ENCODE measurements around the gene TUBG1.
"Not testable (repeated sequence)": the region's sequence is repeated elsewhere in the genome, so short reads cannot be mapped to it uniquely, and the experiment has no call there.

The TUBG1 gene

GRCh38 chr17:42613699-42614295 is 4.3 kb downstream of the TUBG1 start:
- H3K27me3 ChIP-seq (ENCODE audit: insufficient read depth, poor library complexity, severe bottlenecking) = no peaks in the 10 kb centered on the region
- H3K27ac ChIP-seq (ENCODE audit: poor library complexity, severe bottlenecking) = no peak overlapping the region
- no peak overlapping the region for H3K4me3 ChIP-seq (ENCODE audit: severe bottlenecking)
- peaks cover 6% of the 10 kb centered on the region for H3K4me1 ChIP-seq (ENCODE audit: insufficient read depth, poor library complexity, severe bottlenecking)
- peaks cover 47% of the 10 kb centered on the region for H3K36me3 ChIP-seq (ENCODE audit: low read depth)
- no peaks in the 10 kb centered on the region for H3K9me3 ChIP-seq (ENCODE audit: severe bottlenecking)
- TF ChIP-seq CTCF (IDR thresholded peaks at IDR 0.05; ENCODE audit: poor library complexity, severe bottlenecking) = no peak
- no peak for ATAC-seq (ENCODE audit: low read depth)
- no peak for DNase-seq (ENCODE audit: low spot score)

- peak; percentile 26 for ATAC-seq (ENCODE audit: low read depth)
- peaks cover 21% of the 10 kb centered on the region for H3K36me3 ChIP-seq (ENCODE audit: low read depth)
- no peak for DNase-seq (ENCODE audit: low spot score)
- no peaks in the 10 kb centered on the region for H3K9me3 ChIP-seq (ENCODE audit: severe bottlenecking)
- H3K4me1 ChIP-seq (ENCODE audit: insufficient read depth, poor library complexity, severe bottlenecking) = peaks cover 7% of the 10 kb centered on the region
- no peak overlapping the region for H3K4me3 ChIP-seq (ENCODE audit: severe bottlenecking)
- H3K27ac ChIP-seq (ENCODE audit: poor library complexity, severe bottlenecking) = peak overlapping the region; percentile 28
- H3K27me3 ChIP-seq (ENCODE audit: insufficient read depth, poor library complexity, severe bottlenecking) = no peaks in the 10 kb centered on the region
- no peak for TF ChIP-seq CTCF (IDR thresholded peaks at IDR 0.05; ENCODE audit: poor library complexity, severe bottlenecking)
Observed at GRCh38 chr17:42617956-42618431, 8.5 kb downstream of the TUBG1 start.

- peak overlapping the region; percentile 28 for H3K27ac ChIP-seq (ENCODE audit: poor library complexity, severe bottlenecking)
- DNase-seq (ENCODE audit: low spot score) = no peak
Observed at GRCh38 chr17:42618442-42619150, 9.1 kb downstream of the TUBG1 start.

GRCh38 chr17:42621987-42622386 is 12.5 kb downstream of the TUBG1 start:
- not testable (repeated sequence) for DNase-seq (ENCODE audit: low spot score); ATAC-seq (ENCODE audit: low read depth)
- H3K4me1 ChIP-seq (ENCODE audit: insufficient read depth, poor library complexity, severe bottlenecking) = peaks cover 21% of the 10 kb centered on the region

More at GRCh38 chr17:42618442-42619150, 9.1 kb downstream of the TUBG1 start:
- peak; percentile 89 for ATAC-seq (ENCODE audit: low read depth)
- H3K27me3 ChIP-seq (ENCODE audit: insufficient read depth, poor library complexity, severe bottlenecking) = no peaks in the 10 kb centered on the region
- TF ChIP-seq CTCF (IDR thresholded peaks at IDR 0.05; ENCODE audit: poor library complexity, severe bottlenecking) = peak; percentile 68
- H3K36me3 ChIP-seq (ENCODE audit: low read depth) = peaks cover 15% of the 10 kb centered on the region
- no peaks in the 10 kb centered on the region for H3K9me3 ChIP-seq (ENCODE audit: severe bottlenecking)
- no peak overlapping the region for H3K4me3 ChIP-seq (ENCODE audit: severe bottlenecking)
- H3K4me1 ChIP-seq (ENCODE audit: insufficient read depth, poor library complexity, severe bottlenecking) = peaks cover 11% of the 10 kb centered on the region

GRCh38 chr17:42623271-42623670 is 13.8 kb downstream of the TUBG1 start:
- no peak for TF ChIP-seq CTCF (IDR thresholded peaks at IDR 0.05; ENCODE audit: poor library complexity, severe bottlenecking)
- Histone ChIP-seq H3K36me3 (ENCODE audit: low read depth) (no peaks in the 10 kb centered on the region), H3K4me1 (ENCODE audit: insufficient read depth, poor library complexity, severe bottlenecking) (peaks cover 19% of the 10 kb centered on the region), H3K9me3 (ENCODE audit: severe bottlenecking) (no peaks in the 10 kb centered on the region), H3K27ac (ENCODE audit: poor library complexity, severe bottlenecking) (peak overlapping the region; percentile 57), H3K27me3 (ENCODE audit: insufficient read depth, poor library complexity, severe bottlenecking) (no peaks in the 10 kb centered on the region), H3K4me3 (ENCODE audit: severe bottlenecking) (no peak overlapping the region)
- DNase-seq (ENCODE audit: low spot score) = no peak
- no peak for ATAC-seq (ENCODE audit: low read depth)

More at GRCh38 chr17:42621987-42622386, 12.5 kb downstream of the TUBG1 start:
- not testable (repeated sequence) for H3K36me3 ChIP-seq (ENCODE audit: low read depth); H3K9me3 ChIP-seq (ENCODE audit: severe bottlenecking); H3K27me3 ChIP-seq (ENCODE audit: insufficient read depth, poor library complexity, severe bottlenecking); H3K27ac ChIP-seq (ENCODE audit: poor library complexity, severe bottlenecking); H3K4me3 ChIP-seq (ENCODE audit: severe bottlenecking)

Data from RWPE2 (cell line).